T-helper 17 cell (primary cell): Measurements from ENCODE around the gene ITGA3. TPM values are rescaled to one million over a fixed set of nuclear protein-coding genes. Genes with fewer than 3 reads are reported as not detected.
"Not testable (repeated sequence)": the region's sequence is repeated elsewhere in the genome, so short reads cannot be mapped to it uniquely, and the experiment has no call there.

Source experiments
- ATAC-seq: fragments of 150-1000 bp; cut with Tn5 transposase; 2 replicates; pipeline ENCODE4 v1.10.0; 2021; ENCODE audit warnings: mild to moderate bottlenecking, moderate library complexity
- DNase-seq, 3 donors: peaks; one replicate each; pipeline versions ENCODE4 v3.0.0 to v3.0.0-alpha.2; 2020 to 2021
- H3K9me3 ChIP-seq: one replicate; pipeline ENCODE4 v1.7.0; 2013; ENCODE audit warnings: low read length, mild to moderate bottlenecking; ENCODE audit not compliant: control insufficient read depth, poor library complexity, severe bottlenecking
- H3K27ac Mint-ChIP-seq: one replicate; pipeline ENCODE4 v1.8.0; 2022; ENCODE audit warnings: mild to moderate bottlenecking, moderate library complexity, mixed read lengths
- H3K27me3 Mint-ChIP-seq: one replicate; pipeline ENCODE4 v1.8.0; 2022; ENCODE audit warnings: mixed read lengths
- H3K36me3 Mint-ChIP-seq: one replicate; pipeline ENCODE4 v1.8.0; 2022; ENCODE audit warnings: low read depth, mixed read lengths
- H3K4me1 Mint-ChIP-seq: one replicate; pipeline ENCODE4 v1.8.0; 2022; ENCODE audit warnings: mild to moderate bottlenecking, mixed read lengths
- H3K4me3 Mint-ChIP-seq: one replicate; pipeline ENCODE4 v1.8.0; 2022; ENCODE audit warnings: mild to moderate bottlenecking, moderate library complexity, mixed read lengths
- total RNA-seq, 4 donors: library from RNA in 2 of 4; stranded (reverse) in 2 of 4; gene quantifications; one replicate each; pipeline ENCODE4 v1.2.3 and lab custom pipeline; 2022 to 2026

ITGA3 gene
- total RNA-seq, 2 donors from 2014 or later, result 8.0 to 10.6 TPM

- not testable (repeated sequence) for H3K4me1 Mint-ChIP-seq, H3K36me3 Mint-ChIP-seq, H3K27ac Mint-ChIP-seq, DNase-seq, H3K4me3 Mint-ChIP-seq, H3K9me3 ChIP-seq, ATAC-seq
- peaks cover 31% of the 10 kb centered on the region for H3K27me3 Mint-ChIP-seq
Measured at GRCh38 chr17:50040496-50040895, 15.4 kb upstream of the ITGA3 start.

GRCh38 chr17:50042211-50042610 lies 13.7 kb upstream of the ITGA3 start:
- Mint-ChIP-seq H3K27me3 (peaks cover 36% of the 10 kb centered on the region), H3K27ac (no peak overlapping the region), H3K4me1 (no peaks in the 10 kb centered on the region), H3K36me3 (no peaks in the 10 kb centered on the region), H3K4me3 (no peak overlapping the region)
- no peak for DNase-seq
- ATAC-seq, result no peak
- no peaks in the 10 kb centered on the region for H3K9me3 ChIP-seq

- H3K9me3 ChIP-seq, result no peaks in the 10 kb centered on the region
- H3K4me3 Mint-ChIP-seq, result no peak overlapping the region
- H3K27me3 Mint-ChIP-seq, result peaks cover 46% of the 10 kb centered on the region
- no peaks in the 10 kb centered on the region for H3K36me3 Mint-ChIP-seq
- no peak for DNase-seq
- no peak for ATAC-seq
- no peak overlapping the region for H3K27ac Mint-ChIP-seq
- H3K4me1 Mint-ChIP-seq, result no peaks in the 10 kb centered on the region
Measured at GRCh38 chr17:50043290-50044148, 12.4 kb upstream of the ITGA3 start.

GRCh38 chr17:50044483-50044882 lies 11.4 kb upstream of the ITGA3 start:
- no peak for DNase-seq
- Mint-ChIP-seq H3K4me3 (no peak overlapping the region), H3K27ac (no peak overlapping the region), H3K27me3 (peaks cover 53% of the 10 kb centered on the region), H3K4me1 (peaks cover 6% of the 10 kb centered on the region), H3K36me3 (no peaks in the 10 kb centered on the region)
- ATAC-seq, result no peak
- no peaks in the 10 kb centered on the region for H3K9me3 ChIP-seq

GRCh38 chr17:50045154-50045553 lies 10.8 kb upstream of the ITGA3 start:
- ATAC-seq (no peak), DNase-seq (no peak)
- Mint-ChIP-seq H3K27ac (no peak overlapping the region), H3K36me3 (no peaks in the 10 kb centered on the region), H3K27me3 (peaks cover 53% of the 10 kb centered on the region), H3K4me1 (peaks cover 7% of the 10 kb centered on the region), H3K4me3 (no peak overlapping the region)
- no peaks in the 10 kb centered on the region for H3K9me3 ChIP-seq

GRCh38 chr17:50046179-50046578 lies 9.7 kb upstream of the ITGA3 start:
- Mint-ChIP-seq H3K4me3 (no peak overlapping the region), H3K4me1 (peaks cover 11% of the 10 kb centered on the region), H3K27ac (no peak overlapping the region), H3K27me3 (peaks cover 53% of the 10 kb centered on the region), H3K36me3 (no peaks in the 10 kb centered on the region)
- ATAC-seq (no peak), DNase-seq (no peak)
- H3K9me3 ChIP-seq, result no peaks in the 10 kb centered on the region

- ATAC-seq, result no peak
- no peak for DNase-seq
- H3K4me1 Mint-ChIP-seq, result peaks cover 15% of the 10 kb centered on the region
- peaks cover 51% of the 10 kb centered on the region for H3K27me3 Mint-ChIP-seq
- no peaks in the 10 kb centered on the region for H3K36me3 Mint-ChIP-seq
- H3K27ac Mint-ChIP-seq, result no peak overlapping the region
- H3K9me3 ChIP-seq, result no peaks in the 10 kb centered on the region
- H3K4me3 Mint-ChIP-seq, result no peak overlapping the region
Measured at GRCh38 chr17:50046667-50047066, 9.2 kb upstream of the ITGA3 start.

GRCh38 chr17:50047083-50047482 lies 8.8 kb upstream of the ITGA3 start:
- H3K27me3 Mint-ChIP-seq, result peaks cover 47% of the 10 kb centered on the region
- no peak overlapping the region for H3K4me3 Mint-ChIP-seq
- no peaks in the 10 kb centered on the region for H3K36me3 Mint-ChIP-seq
- H3K9me3 ChIP-seq, result no peaks in the 10 kb centered on the region
- H3K27ac Mint-ChIP-seq, result no peak overlapping the region
- ATAC-seq, result no peak
- no peak for DNase-seq
- H3K4me1 Mint-ChIP-seq, result peaks cover 15% of the 10 kb centered on the region

GRCh38 chr17:50047488-50048126 lies 8.3 kb upstream of the ITGA3 start:
- DNase-seq (no peak), ATAC-seq (no peak)
- peaks cover 15% of the 10 kb centered on the region for H3K4me1 Mint-ChIP-seq
- H3K4me3 Mint-ChIP-seq, result no peak overlapping the region
- H3K36me3 Mint-ChIP-seq, result no peaks in the 10 kb centered on the region
- H3K27ac Mint-ChIP-seq, result no peak overlapping the region
- peaks cover 44% of the 10 kb centered on the region for H3K27me3 Mint-ChIP-seq
- H3K9me3 ChIP-seq, result no peaks in the 10 kb centered on the region

- Mint-ChIP-seq H3K4me3 (no peak overlapping the region), H3K4me1 (peaks cover 15% of the 10 kb centered on the region), H3K27me3 (peaks cover 39% of the 10 kb centered on the region), H3K27ac (no peak overlapping the region), H3K36me3 (no peaks in the 10 kb centered on the region)
- ATAC-seq, result no peak
- H3K9me3 ChIP-seq, result no peaks in the 10 kb centered on the region
- no peak for DNase-seq
Measured at GRCh38 chr17:50048146-50048720, 7.7 kb upstream of the ITGA3 start.

- Mint-ChIP-seq H3K4me3 (no peak overlapping the region), H3K4me1 (peaks cover 15% of the 10 kb centered on the region), H3K27ac (no peak overlapping the region), H3K27me3 (peaks cover 36% of the 10 kb centered on the region), H3K36me3 (no peaks in the 10 kb centered on the region)
- ATAC-seq (no peak), DNase-seq (no peak)
- H3K9me3 ChIP-seq, result no peaks in the 10 kb centered on the region
Measured at GRCh38 chr17:50048988-50049387, 6.9 kb upstream of the ITGA3 start.

- ATAC-seq (no peak), DNase-seq (no peak)
- H3K27ac Mint-ChIP-seq, result no peak overlapping the region
Measured at GRCh38 chr17:50049636-50050035, 6.3 kb upstream of the ITGA3 start.

GRCh38 chr17:50050431-50051032 lies 5.4 kb upstream of the ITGA3 start:
- ATAC-seq (no peak), DNase-seq (no peak)
- Mint-ChIP-seq H3K4me1 (peaks cover 20% of the 10 kb centered on the region), H3K4me3 (no peak overlapping the region), H3K27me3 (peaks cover 27% of the 10 kb centered on the region), H3K36me3 (no peaks in the 10 kb centered on the region), H3K27ac (peak overlapping the region; percentile 37)
- H3K9me3 ChIP-seq, result no peaks in the 10 kb centered on the region

More at GRCh38 chr17:50049636-50050035, 6.3 kb upstream of the ITGA3 start:
- H3K9me3 ChIP-seq, result no peaks in the 10 kb centered on the region
- H3K27me3 Mint-ChIP-seq, result peaks cover 29% of the 10 kb centered on the region
- peaks cover 15% of the 10 kb centered on the region for H3K4me1 Mint-ChIP-seq
- no peaks in the 10 kb centered on the region for H3K36me3 Mint-ChIP-seq
- H3K4me3 Mint-ChIP-seq, result no peak overlapping the region
